Stimulated activated CD4-positive, alpha-beta T cell treated with anti-CD3 and anti-CD28 coated beads, Interleukin-2, amount 100 ng/mL, for 4 hours (primary cell): ENCODE results near the gene KLK5.
"Not testable (repeated sequence)": the region's sequence is repeated elsewhere in the genome, so short reads cannot be mapped to it uniquely, and the experiment has no call there.

Experiments
- DNase-seq: peaks from one replicate; pipeline ENCODE4 v3.0.0-alpha.2; 2020; ENCODE audit warnings: low read depth

KLK5 gene

GRCh38 chr19:50921426-50922316 lies 31.2 kb downstream of the KLK5 start:
- DNase-seq, result no peak

- no peak for DNase-seq
Measured at GRCh38 chr19:50916069-50916468, 36.8 kb downstream of the KLK5 start.

- DNase-seq, result no peak
Measured at GRCh38 chr19:50912727-50913716, 39.8 kb downstream of the KLK5 start.

- DNase-seq, result no peak
Measured at GRCh38 chr19:50912102-50912599, 40.7 kb downstream of the KLK5 start.

- no peak for DNase-seq
Measured at GRCh38 chr19:50911206-50912101, 41.4 kb downstream of the KLK5 start, which contains the start of gene KLK4. TSS of gene KLK4 (minus strand) at chr19:50911395. CDS start at chr19:50910738, 657 bp downstream.

- no peak for DNase-seq
Measured at GRCh38 chr19:50910722-50911121, 42.1 kb downstream of the KLK5 start.

GRCh38 chr19:50909240-50910070 lies 43.4 kb downstream of the KLK5 start:
- no peak for DNase-seq

- DNase-seq, result no peak
Measured at GRCh38 chr19:50908336-50908735, 44.5 kb downstream of the KLK5 start.

- no peak for DNase-seq
Measured at GRCh38 chr19:50906217-50906616, 46.6 kb downstream of the KLK5 start.

- DNase-seq, result no peak
Measured at GRCh38 chr19:50902640-50903039, 50.2 kb downstream of the KLK5 start.

- DNase-seq, result no peak
Measured at GRCh38 chr19:50899569-50899968, 53.3 kb downstream of the KLK5 start.

GRCh38 chr19:50898018-50898417 lies 54.8 kb downstream of the KLK5 start:
- DNase-seq, result no peak

- no peak for DNase-seq
Measured at GRCh38 chr19:50897612-50898011, 55.2 kb downstream of the KLK5 start.

- no peak for DNase-seq
Measured at GRCh38 chr19:50897191-50897607, 55.6 kb downstream of the KLK5 start.

- DNase-seq, result no peak
Measured at GRCh38 chr19:50896591-50897190, 56.1 kb downstream of the KLK5 start.

GRCh38 chr19:50896089-50896590 lies 56.7 kb downstream of the KLK5 start:
- DNase-seq, result not testable (repeated sequence)

- no peak for DNase-seq
Measured at GRCh38 chr19:50894478-50895356, 58.1 kb downstream of the KLK5 start.
